Measurements from ENCODE around the gene TMEM39B. TPM values are rescaled to one million over a fixed set of nuclear protein-coding genes. Genes with fewer than 3 reads are reported as not detected.
A peak's percentile ranks its signal among the peaks of the same experiment; 100 is the strongest.
"Not testable (repeated sequence)": the region's sequence is repeated elsewhere in the genome, so short reads cannot be mapped to it uniquely, and the experiment has no call there.

The TMEM39B gene
- total RNA-seq, 2 donors from 2014 or later: 28.4 to 38.0 TPM

DNA sequence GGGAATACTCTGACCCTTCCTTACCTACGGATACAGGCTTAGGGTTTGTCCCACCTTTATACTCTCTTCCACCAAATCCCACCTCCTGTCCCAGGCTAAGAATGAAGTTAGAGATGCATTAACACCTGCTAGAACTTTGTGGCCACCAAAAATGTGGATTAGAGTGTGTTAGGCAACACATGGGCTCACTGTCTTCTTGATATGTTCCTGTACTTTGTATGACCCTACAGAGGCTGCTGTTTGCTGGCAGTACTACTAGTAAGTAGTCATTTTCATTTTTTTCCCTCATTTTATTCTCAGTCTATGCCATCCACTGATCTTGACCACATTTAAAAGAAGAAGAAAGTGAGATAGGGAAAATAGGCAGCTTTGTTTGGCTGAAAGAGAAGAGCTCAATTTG is 21.0 kb upstream of the TMEM39B start:
- ATAC-seq (replicated peaks in 1 of 2): no peak
- H3K4me1 Mint-ChIP-seq (ENCODE audit: low read depth): peaks cover 7% of the 10 kb centered on the region
- no peaks in the 10 kb centered on the region for H3K27me3 Mint-ChIP-seq (ENCODE audit: low read depth)
- DNase-seq: no peak
- H3K4me3 Mint-ChIP-seq: no peak overlapping the region
- peak overlapping the region; percentile 86 for H3K27ac Mint-ChIP-seq
- peaks cover 8 to 28% of the 10 kb centered on the region in 2 donors for H3K36me3 Mint-ChIP-seq (ENCODE audit: insufficient read depth in 2 of 2)
- H3K9me3 Mint-ChIP-seq: no peaks in the 10 kb centered on the region

DNA sequence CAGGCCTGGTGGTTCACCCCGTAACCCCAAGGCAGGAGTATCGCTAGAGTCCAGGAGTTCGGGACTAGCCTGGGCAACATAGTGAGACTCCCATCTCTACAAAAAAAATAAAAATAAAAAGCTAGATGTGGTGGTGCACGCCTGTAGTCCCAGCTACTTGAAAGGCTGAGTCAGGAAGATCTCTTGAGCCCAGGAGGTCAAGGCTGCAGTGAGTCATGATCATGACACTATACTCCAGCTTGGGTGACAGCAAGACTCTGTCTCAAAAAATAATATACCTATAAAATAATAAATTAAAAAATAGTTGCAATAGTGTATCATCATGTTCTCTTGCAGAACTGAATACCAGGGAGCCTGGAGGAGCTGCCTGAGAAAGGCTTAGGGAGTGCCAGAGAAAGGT is 19.9 kb upstream of the TMEM39B start:
- Mint-ChIP-seq H3K27me3 (ENCODE audit: low read depth) (no peaks in the 10 kb centered on the region), H3K36me3 (ENCODE audit: insufficient read depth in 2 of 2) (peaks cover 8 to 25% of the 10 kb centered on the region in 2 donors), H3K27ac (peak overlapping the region; percentile 50), H3K9me3 (no peaks in the 10 kb centered on the region), H3K4me3 (no peak overlapping the region), H3K4me1 (ENCODE audit: low read depth) (peaks cover 7% of the 10 kb centered on the region)
- ATAC-seq (replicated peaks in 1 of 2) (no peak), DNase-seq (no peak)

DNA sequence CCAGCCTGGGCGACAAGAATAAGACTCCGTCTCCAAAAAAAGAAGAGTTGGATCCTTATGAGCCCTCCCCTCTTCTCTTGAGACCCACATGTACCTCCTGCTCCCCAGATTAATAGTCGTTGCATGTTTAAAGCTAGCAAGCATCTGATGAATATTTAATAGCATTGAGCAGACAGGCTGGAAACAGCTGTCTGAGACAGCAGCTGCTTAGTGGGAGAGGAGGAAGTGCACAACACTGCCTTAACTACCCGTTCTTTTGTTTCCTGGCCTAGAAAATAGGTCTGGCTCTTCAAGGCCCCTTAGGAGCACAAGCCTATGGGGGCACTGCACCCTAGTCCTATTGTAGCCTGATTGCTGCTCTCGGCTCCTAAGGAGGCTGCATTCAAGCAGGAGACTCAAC is 17.3 kb upstream of the TMEM39B start:
- Mint-ChIP-seq H3K9me3 (no peaks in the 10 kb centered on the region), H3K36me3 (ENCODE audit: insufficient read depth in 2 of 2) (peaks cover 11 to 22% of the 10 kb centered on the region in 2 donors), H3K27me3 (ENCODE audit: low read depth) (no peaks in the 10 kb centered on the region), H3K4me1 (ENCODE audit: low read depth) (peaks cover 7% of the 10 kb centered on the region), H3K27ac (no peak overlapping the region), H3K4me3 (no peak overlapping the region)
- ATAC-seq (replicated peaks in 1 of 2) (no peak), DNase-seq (no peak)

DNA sequence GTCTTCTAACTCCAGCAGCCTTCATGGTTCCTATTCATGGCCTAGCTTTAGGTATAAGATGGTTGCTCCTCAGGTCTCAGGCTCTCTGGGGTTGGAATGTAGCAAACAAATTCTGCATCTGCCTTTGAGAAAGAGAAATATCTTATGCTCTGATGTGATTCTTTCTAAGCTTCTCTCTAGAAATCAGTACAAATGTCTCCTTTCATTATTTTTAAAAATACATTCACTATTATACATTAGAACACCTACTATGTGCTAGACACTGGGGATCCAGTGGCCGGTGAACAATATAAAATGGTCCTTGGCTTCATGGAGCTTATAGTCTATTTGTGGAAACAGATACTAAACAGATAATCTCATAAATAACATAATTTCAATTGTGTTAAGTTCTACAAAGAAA is 16.1 kb upstream of the TMEM39B start:
- no peak for ATAC-seq (replicated peaks in 1 of 2)
- H3K36me3 Mint-ChIP-seq (ENCODE audit: insufficient read depth in 2 of 2): peaks cover 11 to 20% of the 10 kb centered on the region in 2 donors

DNA sequence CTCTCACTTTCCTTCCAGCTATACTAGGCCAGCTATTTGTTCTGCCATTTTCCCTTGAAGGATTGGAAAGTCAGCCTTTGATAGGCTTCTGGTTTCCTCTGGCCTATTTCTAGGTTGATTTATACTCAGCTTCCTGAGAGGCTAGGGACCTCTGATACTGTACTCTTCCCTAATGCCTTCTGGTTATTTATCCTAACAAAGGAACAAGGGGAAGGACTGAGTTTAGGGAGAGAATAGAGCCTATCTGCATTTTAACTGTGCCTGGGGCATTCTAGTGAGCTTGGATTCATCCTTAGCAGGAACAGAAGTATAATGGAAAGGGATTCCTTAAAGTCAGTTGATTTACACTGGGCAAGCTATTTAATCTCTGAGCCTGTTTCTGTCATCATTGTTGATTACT is 11.8 kb upstream of the TMEM39B start:
- ATAC-seq (replicated peaks in 1 of 2) (no peak), DNase-seq (no peak)
- Mint-ChIP-seq H3K36me3 (ENCODE audit: insufficient read depth in 2 of 2) (peaks cover 3 to 9% of the 10 kb centered on the region in 2 donors), H3K4me3 (no peak overlapping the region), H3K9me3 (no peaks in the 10 kb centered on the region), H3K27ac (peak overlapping the region; percentile 50), H3K27me3 (ENCODE audit: low read depth) (no peaks in the 10 kb centered on the region), H3K4me1 (ENCODE audit: low read depth) (no peaks in the 10 kb centered on the region)

More for the DNA sequence above, 16.1 kb upstream of the TMEM39B start:
- Mint-ChIP-seq H3K4me1 (ENCODE audit: low read depth) (peaks cover 5% of the 10 kb centered on the region), H3K27me3 (ENCODE audit: low read depth) (no peaks in the 10 kb centered on the region), H3K27ac (peak overlapping the region; percentile 63), H3K9me3 (no peaks in the 10 kb centered on the region), H3K4me3 (no peak overlapping the region)
- DNase-seq: no peak

DNA sequence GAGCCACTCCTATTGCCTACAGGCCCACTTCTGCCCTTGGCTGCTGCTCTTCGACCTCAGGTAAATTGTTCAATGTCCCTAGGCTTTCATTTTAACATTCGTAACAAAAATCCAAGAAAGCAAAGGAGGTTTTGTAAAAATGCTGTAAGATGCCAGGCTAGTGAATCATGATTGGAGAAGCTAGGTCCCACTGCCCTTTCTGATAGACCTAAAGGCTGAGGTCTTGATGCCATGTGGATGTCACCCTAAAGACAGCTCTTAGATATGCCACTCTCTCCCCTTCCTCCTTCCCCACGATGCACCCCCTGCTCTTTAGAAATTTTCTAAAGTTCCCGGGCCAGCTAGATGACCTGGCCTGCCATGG is 9.9 kb upstream of the TMEM39B start:
- H3K27ac Mint-ChIP-seq: no peak overlapping the region
- ATAC-seq (replicated peaks in 1 of 2) (peak in 1 of 2 donors; percentile 11), DNase-seq (no peak)
- H3K9me3 Mint-ChIP-seq: no peaks in the 10 kb centered on the region
- H3K27me3 Mint-ChIP-seq (ENCODE audit: low read depth): no peaks in the 10 kb centered on the region
- H3K4me3 Mint-ChIP-seq: no peak overlapping the region
- H3K36me3 Mint-ChIP-seq (ENCODE audit: insufficient read depth in 2 of 2): peaks cover 3 to 7% of the 10 kb centered on the region in 2 donors
- H3K4me1 Mint-ChIP-seq (ENCODE audit: low read depth): peaks cover 11% of the 10 kb centered on the region

DNA sequence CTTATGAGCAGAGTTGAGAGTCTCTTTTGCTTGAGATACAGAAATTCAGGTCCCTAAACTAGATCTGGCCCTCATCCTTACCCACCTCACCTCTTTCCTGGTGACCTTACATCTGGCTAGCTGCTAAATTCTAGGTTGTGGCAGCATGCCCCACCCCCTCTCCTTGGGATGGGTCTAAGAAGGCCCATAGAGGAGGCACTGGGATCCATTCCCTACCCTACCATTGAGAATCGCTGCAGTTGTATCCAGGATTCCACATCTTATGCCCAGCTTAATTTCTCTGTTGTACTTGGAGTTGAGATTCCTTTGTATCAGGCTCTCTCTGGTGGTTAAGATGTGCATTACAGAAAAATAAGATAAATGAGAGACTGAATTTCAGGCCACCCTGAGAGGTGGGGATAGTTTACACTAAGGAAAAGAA is 9.5 kb upstream of the TMEM39B start:
- Mint-ChIP-seq H3K9me3 (no peaks in the 10 kb centered on the region), H3K4me1 (ENCODE audit: low read depth) (peaks cover 11% of the 10 kb centered on the region), H3K27ac (peak overlapping the region; percentile 68), H3K36me3 (ENCODE audit: insufficient read depth in 2 of 2) (peaks cover 3 to 7% of the 10 kb centered on the region in 2 donors), H3K4me3 (no peak overlapping the region), H3K27me3 (ENCODE audit: low read depth) (no peaks in the 10 kb centered on the region)
- DNase-seq: no peak
- peak; percentile 32 to 54 for ATAC-seq (replicated peaks in 1 of 2)

DNA sequence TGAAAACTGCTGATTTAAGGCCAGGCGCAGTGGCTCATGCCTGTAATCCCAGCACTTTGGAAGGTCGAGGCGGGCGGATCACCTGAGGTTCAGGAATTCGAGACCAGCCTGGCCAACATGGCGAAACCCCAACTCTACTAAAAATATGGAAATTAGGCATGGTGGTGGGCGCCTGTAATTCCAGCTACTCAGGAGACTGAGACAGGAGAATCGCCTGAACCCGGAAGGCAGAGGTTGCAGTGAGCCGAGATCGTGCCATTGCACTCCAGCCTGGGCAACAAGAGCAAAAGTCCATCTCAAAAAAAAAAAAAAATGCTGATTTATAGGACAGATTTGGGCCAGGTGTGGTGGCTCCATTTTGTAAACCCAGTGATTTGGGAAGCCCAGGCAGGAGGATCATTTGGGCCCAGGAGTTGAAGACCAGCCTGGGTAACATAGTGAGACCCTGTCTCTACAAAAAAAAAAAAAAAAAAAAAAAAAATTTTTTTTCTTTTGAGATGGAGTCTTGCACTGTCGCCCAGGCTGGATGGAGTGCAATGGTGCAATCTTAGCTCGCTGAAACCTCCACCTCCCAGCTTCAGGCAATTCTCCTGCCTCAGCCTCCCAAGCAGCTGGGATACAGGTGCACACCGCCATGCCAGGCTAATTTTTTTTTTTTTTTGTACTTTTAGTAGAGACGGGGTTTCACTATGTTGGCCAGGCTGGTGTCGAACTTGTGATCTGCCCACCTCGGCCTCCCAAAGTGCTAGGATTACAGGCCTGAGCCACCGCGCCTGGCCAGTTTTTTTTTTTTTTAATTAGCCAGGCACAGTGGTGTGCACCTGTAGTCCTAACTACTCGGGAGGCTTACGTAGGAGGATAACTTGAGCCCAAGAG is 6.9 kb upstream of the TMEM39B start:
- not testable (repeated sequence) for H3K27ac Mint-ChIP-seq; H3K9me3 Mint-ChIP-seq; H3K27me3 Mint-ChIP-seq (ENCODE audit: low read depth); DNase-seq; H3K4me3 Mint-ChIP-seq; H3K36me3 Mint-ChIP-seq (ENCODE audit: insufficient read depth in 2 of 2)
- H3K4me1 Mint-ChIP-seq (ENCODE audit: low read depth): peaks cover 15% of the 10 kb centered on the region
- peak; percentile 8 to 13 for ATAC-seq (replicated peaks in 1 of 2)

DNA sequence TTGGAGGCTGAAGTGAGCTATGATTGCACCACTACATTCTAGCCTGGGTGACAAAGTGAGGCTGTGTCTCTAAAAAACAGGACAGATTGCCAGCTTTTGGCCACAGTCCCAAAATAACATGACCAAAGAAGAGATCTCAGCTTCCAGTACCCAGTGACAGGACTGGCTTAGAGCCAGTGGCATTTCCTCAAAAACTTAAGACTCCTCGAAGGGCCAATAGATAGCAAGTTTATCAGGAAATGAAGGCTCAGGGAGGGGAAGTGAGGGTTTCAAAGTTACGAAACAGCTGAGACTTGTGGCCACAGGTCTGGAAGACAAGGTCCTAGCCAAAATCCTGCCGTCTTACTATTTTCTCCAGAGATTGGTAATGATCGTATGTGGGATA is 6.3 kb upstream of the TMEM39B start:
- H3K4me3 Mint-ChIP-seq: no peak overlapping the region
- no peak for DNase-seq
- H3K4me1 Mint-ChIP-seq (ENCODE audit: low read depth): peaks cover 15% of the 10 kb centered on the region
- no peaks in the 10 kb centered on the region for H3K36me3 Mint-ChIP-seq (ENCODE audit: insufficient read depth in 2 of 2)
- H3K9me3 Mint-ChIP-seq: no peaks in the 10 kb centered on the region
- peak; percentile 19 to 25 for ATAC-seq (replicated peaks in 1 of 2)
- H3K27me3 Mint-ChIP-seq (ENCODE audit: low read depth): no peaks in the 10 kb centered on the region
- peak overlapping the region; percentile 26 for H3K27ac Mint-ChIP-seq

DNA sequence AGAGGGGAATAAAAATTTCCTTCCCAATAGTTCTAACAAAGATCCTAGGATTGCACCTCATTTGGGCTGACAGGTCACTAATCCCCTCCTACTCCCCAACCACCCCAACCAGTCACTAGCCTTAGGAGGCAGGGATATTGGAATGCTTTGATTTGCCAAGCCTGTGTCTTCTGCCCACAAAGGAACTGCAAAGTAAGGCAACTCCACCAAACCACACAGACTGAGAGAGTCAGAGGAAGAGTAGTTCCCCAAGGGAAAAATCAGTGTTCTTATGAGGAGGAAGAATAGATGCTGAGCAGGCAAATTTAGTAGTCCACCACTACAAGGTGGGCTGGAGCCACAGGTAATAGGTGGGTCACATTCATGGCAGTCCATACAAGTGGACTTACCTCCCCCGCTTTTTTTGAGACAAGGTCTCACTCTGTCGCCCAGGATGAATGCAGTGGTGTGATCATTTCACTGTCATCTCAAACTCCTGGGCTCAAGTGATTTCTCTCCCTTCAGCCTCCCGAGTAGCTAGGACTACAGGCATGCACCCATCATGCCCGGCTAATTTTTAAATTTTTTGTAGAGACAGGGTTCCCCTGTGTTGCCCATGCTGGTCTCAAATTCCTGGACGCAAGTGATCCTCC is 3.7 kb upstream of the TMEM39B start:
- H3K27ac Mint-ChIP-seq: no peak overlapping the region
- ATAC-seq (replicated peaks in 1 of 2) (no peak), DNase-seq (no peak)
- no peaks in the 10 kb centered on the region for H3K27me3 Mint-ChIP-seq (ENCODE audit: low read depth)
- no peak overlapping the region for H3K4me3 Mint-ChIP-seq
- H3K4me1 Mint-ChIP-seq (ENCODE audit: low read depth): peaks cover 34% of the 10 kb centered on the region
- no peaks in the 10 kb centered on the region for H3K9me3 Mint-ChIP-seq
- H3K36me3 Mint-ChIP-seq (ENCODE audit: insufficient read depth in 2 of 2): no peaks in the 10 kb centered on the region

DNA sequence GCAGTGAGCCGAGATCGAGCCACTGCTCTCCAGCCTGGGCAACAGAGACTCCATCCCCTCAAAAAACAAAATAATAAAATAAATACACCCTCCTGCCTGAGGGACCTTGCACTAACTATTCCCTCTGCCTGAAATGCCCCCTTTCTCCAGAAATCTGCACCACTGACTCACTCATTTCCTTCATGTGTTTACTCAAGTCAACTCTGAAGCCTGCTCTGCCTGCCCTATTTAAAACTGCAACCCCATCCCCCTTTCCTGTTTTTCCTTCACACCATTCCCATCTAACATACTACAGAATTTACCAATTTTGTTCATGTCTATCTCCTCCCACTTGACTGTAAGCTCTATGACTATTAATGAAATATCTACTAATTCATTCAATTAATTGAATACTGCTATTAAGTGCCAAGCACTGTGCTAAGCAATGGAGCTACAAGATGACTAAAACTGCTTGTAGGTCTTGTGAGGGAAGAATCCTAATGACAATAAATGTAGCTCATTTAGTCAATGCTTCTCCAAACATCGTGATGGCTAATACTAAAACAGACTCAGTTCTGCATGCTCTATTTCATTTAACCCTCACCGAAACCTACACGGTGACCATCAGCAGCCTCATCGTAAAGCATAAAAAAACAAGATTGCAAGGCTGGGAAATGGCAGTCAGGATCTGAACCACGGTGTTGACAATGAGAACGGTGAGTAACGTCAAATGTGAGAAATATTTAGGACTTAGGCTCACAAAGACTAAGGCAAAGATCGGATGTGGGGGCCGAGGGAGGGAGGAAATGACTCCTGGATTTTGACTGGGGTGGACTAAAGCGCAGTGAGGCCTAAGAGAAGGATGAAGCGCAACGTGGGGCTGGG is 749 bp upstream of the TMEM39B start:
- peak overlapping the region; percentile 82 for H3K27ac Mint-ChIP-seq
- H3K36me3 Mint-ChIP-seq (ENCODE audit: insufficient read depth in 2 of 2): no peaks in the 10 kb centered on the region
- DNase-seq: no peak
- peaks cover 45% of the 10 kb centered on the region for H3K4me1 Mint-ChIP-seq (ENCODE audit: low read depth)
- peak overlapping the region; percentile 89 to 95 for H3K4me3 Mint-ChIP-seq
- no peak for ATAC-seq (replicated peaks in 1 of 2)
- no peaks in the 10 kb centered on the region for H3K27me3 Mint-ChIP-seq (ENCODE audit: low read depth)
- H3K9me3 Mint-ChIP-seq: no peaks in the 10 kb centered on the region

DNA sequence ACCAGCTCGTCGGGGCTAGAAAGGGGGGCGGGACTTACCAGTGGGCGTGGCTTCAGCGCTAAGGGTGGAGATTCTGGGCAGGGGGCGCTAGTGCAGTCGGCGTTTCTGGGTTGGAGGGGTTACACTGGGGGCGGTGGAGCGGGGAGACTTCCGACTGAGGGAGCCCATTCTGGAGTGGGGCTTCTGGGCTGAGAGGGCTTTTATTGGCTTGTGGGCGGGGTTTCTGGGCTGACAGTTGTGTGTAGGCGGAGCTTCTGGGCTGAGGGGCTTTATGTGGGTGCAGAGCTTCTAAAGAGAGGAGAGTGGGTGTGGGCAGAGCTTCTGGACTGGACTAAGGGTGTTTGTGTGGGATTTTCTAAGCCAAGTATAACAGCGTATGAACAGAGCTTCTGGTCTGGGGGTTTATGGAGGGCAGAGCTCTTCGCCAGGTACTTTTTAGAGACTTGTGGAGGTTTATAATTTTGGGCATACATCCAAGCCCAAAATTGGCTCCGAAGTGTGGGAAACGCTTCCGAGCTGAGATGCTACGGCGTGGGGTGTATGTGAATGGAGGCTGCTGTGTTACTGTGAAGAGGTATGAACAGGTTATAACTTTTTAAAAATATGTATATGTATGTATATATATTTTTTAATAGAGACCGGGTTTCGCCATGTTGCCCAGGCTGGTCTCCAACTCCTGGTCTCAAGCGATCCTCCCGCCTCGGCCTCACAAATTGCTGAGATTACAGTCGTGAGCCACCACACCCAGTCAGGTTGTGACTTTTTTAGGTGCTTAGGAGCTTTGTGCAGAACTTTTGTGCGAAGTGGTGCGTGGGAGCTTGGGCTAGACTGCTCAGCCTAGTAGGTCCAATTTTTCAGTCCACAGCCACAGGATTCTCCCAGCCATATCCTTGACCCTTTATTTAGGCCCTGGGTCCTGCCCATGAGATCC is 825 bp downstream of the TMEM39B start:
- H3K27me3 Mint-ChIP-seq (ENCODE audit: low read depth): no peaks in the 10 kb centered on the region
- peak overlapping the region; percentile 89 to 95 for H3K4me3 Mint-ChIP-seq
- peak overlapping the region; percentile 92 for H3K27ac Mint-ChIP-seq
- H3K4me1 Mint-ChIP-seq (ENCODE audit: low read depth): peaks cover 45% of the 10 kb centered on the region
- H3K9me3 Mint-ChIP-seq: no peaks in the 10 kb centered on the region
- no peak for ATAC-seq (replicated peaks in 1 of 2)
- DNase-seq: no peak
- peaks cover 1 to 7% of the 10 kb centered on the region in 2 donors for H3K36me3 Mint-ChIP-seq (ENCODE audit: insufficient read depth in 2 of 2)

Measured in activated T-cell treated with anti-CD3 and anti-CD28 coated beads, Interleukin-2, amount 50 U/mL, for 72 hours (primary cell).